ENCODE measurements around the gene ARID4B.
"Not testable (repeated sequence)": the region's sequence is repeated elsewhere in the genome, so short reads cannot be mapped to it uniquely, and the experiment has no call there.

ARID4B gene

DNA sequence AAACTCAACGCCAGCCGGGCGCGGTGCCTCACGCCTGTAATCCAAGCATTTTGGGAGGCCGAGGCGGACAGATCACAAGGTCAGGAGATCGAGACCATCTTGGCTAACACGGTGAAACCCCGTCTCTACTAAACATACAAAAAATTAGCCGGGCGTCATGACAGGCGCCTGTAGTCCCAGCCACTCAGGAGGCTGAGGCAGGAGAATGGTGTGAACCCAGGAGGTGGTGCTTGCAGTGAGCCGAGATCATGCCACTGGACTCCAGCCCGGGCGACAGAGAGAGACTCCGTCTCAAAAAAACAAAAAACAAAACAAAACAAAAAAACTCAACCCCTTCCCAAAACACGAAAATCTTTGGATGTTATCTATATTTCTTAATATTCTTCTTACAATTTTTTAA, 58.0 kb downstream of the ARID4B start:
- WGBS (ENCODE audit: extremely low coverage, insufficient coverage, insufficient read length): 100% methylated on average over 1 of the region's 18 CpGs
- H3K9me3 ChIP-seq (ENCODE audit: insufficient read depth, low read depth, low read length); H3K36me3 ChIP-seq (ENCODE audit: control insufficient read depth in 1 of 2, insufficient read depth in 2 of 2, low read length in 2 of 2); H3K4ac ChIP-seq (ENCODE audit: low read depth, low read length); H2BK120ac ChIP-seq (ENCODE audit: insufficient read depth, low read length, poor library complexity); H3K23ac ChIP-seq (ENCODE audit: low read length); H3K27me3 ChIP-seq (ENCODE audit: insufficient read depth, low read length); H3K79me1 ChIP-seq (ENCODE audit: low read length); H4K91ac ChIP-seq (ENCODE audit: low read depth, low read length); H3K4me3 ChIP-seq (ENCODE audit: low read depth, low read length); H3K4me2 ChIP-seq (ENCODE audit: low read length); H3K27ac ChIP-seq (ENCODE audit: low read depth, low read length); H2AK5ac ChIP-seq (ENCODE audit: low read length); H2AFZ ChIP-seq (ENCODE audit: insufficient read depth, low read length, poor library complexity); H3K18ac ChIP-seq (ENCODE audit: low read length); DNase-seq; H3K9ac ChIP-seq (ENCODE audit: low read length); H2BK12ac ChIP-seq (ENCODE audit: low read length); H3K14ac ChIP-seq (ENCODE audit: low read length); H4K8ac ChIP-seq (ENCODE audit: low read depth, low read length); H3K4me1 ChIP-seq (ENCODE audit: control insufficient read depth in 1 of 2, insufficient read depth in 2 of 2, low read length in 2 of 2); H2BK5ac ChIP-seq (ENCODE audit: low read depth, low read length, poor library complexity); H4K12ac ChIP-seq (ENCODE audit: low read depth, low read length): not testable (repeated sequence)
- peaks cover 12% of the 10 kb centered on the region for H3K79me2 ChIP-seq (ENCODE audit: control insufficient read depth, insufficient read depth, low read length, poor library complexity)

- Histone ChIP-seq H4K8ac (ENCODE audit: low read depth, low read length) (no peak overlapping the region), H3K4me3 (ENCODE audit: low read depth, low read length) (no peak overlapping the region), H2BK12ac (ENCODE audit: low read length) (no peak overlapping the region), H3K79me1 (ENCODE audit: low read length) (no peaks in the 10 kb centered on the region), H3K14ac (ENCODE audit: low read length) (no peak overlapping the region), H4K12ac (ENCODE audit: low read depth, low read length) (no peak overlapping the region), H2BK120ac (ENCODE audit: insufficient read depth, low read length, poor library complexity) (no peak overlapping the region), H2BK5ac (ENCODE audit: low read depth, low read length, poor library complexity) (no peak overlapping the region), H2AFZ (ENCODE audit: insufficient read depth, low read length, poor library complexity) (no peak overlapping the region), H3K18ac (ENCODE audit: low read length) (no peak overlapping the region), H3K9me3 (ENCODE audit: insufficient read depth, low read depth, low read length) (no peaks in the 10 kb centered on the region), H3K23ac (ENCODE audit: low read length) (no peak overlapping the region), H3K9ac (ENCODE audit: low read length) (no peak overlapping the region), H3K4ac (ENCODE audit: low read depth, low read length) (peak overlapping the region; percentile 69), H3K36me3 (ENCODE audit: control insufficient read depth in 1 of 2, insufficient read depth in 2 of 2, low read length in 2 of 2) (peaks cover 0 to 2% of the 10 kb centered on the region in 2 experiments), H4K91ac (ENCODE audit: low read depth, low read length) (no peak overlapping the region), H3K27me3 (ENCODE audit: insufficient read depth, low read length) (no peaks in the 10 kb centered on the region), H3K27ac (ENCODE audit: low read depth, low read length) (no peak overlapping the region), H3K79me2 (ENCODE audit: control insufficient read depth, insufficient read depth, low read length, poor library complexity) (peaks cover 12% of the 10 kb centered on the region), H3K4me1 (ENCODE audit: control insufficient read depth in 1 of 2, insufficient read depth in 2 of 2, low read length in 2 of 2) (no peaks in the 10 kb centered on the region), H2AK5ac (ENCODE audit: low read length) (no peak overlapping the region), H3K4me2 (ENCODE audit: low read length) (no peak overlapping the region)
- no CpG with 5 or more reads among the region's 11 CpGs for WGBS (ENCODE audit: extremely low coverage, insufficient coverage, insufficient read length)
- no peak for DNase-seq
These were observed 59.4 kb downstream of the ARID4B start for GRCh38 chr1:235268379-235269125.

DNA sequence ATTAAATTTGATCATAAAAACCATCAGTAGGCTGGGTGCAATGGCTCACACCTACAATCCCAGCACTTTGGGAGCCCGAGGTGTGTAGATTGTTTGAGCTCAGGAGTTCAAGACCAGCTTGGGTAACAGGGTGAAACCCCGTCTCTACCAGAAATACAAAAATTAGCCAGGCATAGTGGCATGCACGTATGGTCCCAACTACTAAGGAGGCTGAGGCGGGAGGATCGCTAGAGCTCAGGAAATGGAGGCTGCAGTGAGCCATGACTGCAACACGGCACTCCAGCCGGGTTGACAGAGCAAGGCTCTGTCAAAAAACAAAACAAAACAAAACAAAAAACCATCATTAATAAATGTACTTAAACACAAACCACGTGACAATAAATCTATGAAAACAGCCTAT, 61.0 kb downstream of the ARID4B start:
- no peak overlapping the region for H4K12ac ChIP-seq (ENCODE audit: low read depth, low read length)
- no peak overlapping the region for H2BK120ac ChIP-seq (ENCODE audit: insufficient read depth, low read length, poor library complexity)
- H2BK5ac ChIP-seq (ENCODE audit: low read depth, low read length, poor library complexity): no peak overlapping the region
- H3K36me3 ChIP-seq (ENCODE audit: control insufficient read depth in 1 of 2, insufficient read depth in 2 of 2, low read length in 2 of 2): peaks cover 0 to 2% of the 10 kb centered on the region in 2 experiments
- no peaks in the 10 kb centered on the region for H3K9me3 ChIP-seq (ENCODE audit: insufficient read depth, low read depth, low read length)
- H2BK12ac ChIP-seq (ENCODE audit: low read length): no peak overlapping the region
- H3K4me3 ChIP-seq (ENCODE audit: low read depth, low read length): no peak overlapping the region
- no peaks in the 10 kb centered on the region for H3K4me1 ChIP-seq (ENCODE audit: control insufficient read depth in 1 of 2, insufficient read depth in 2 of 2, low read length in 2 of 2)
- H3K18ac ChIP-seq (ENCODE audit: low read length): no peak overlapping the region
- no CpG with 5 or more reads among the region's 8 CpGs for WGBS (ENCODE audit: extremely low coverage, insufficient coverage, insufficient read length)
- no peak for DNase-seq
- H3K27me3 ChIP-seq (ENCODE audit: insufficient read depth, low read length): no peaks in the 10 kb centered on the region
- H3K4me2 ChIP-seq (ENCODE audit: low read length): no peak overlapping the region
- H3K79me1 ChIP-seq (ENCODE audit: low read length): no peaks in the 10 kb centered on the region
- no peak overlapping the region for H4K8ac ChIP-seq (ENCODE audit: low read depth, low read length)
- H3K4ac ChIP-seq (ENCODE audit: low read depth, low read length): peak overlapping the region; percentile 93
- no peak overlapping the region for H3K9ac ChIP-seq (ENCODE audit: low read length)
- H2AFZ ChIP-seq (ENCODE audit: insufficient read depth, low read length, poor library complexity): no peak overlapping the region
- H2AK5ac ChIP-seq (ENCODE audit: low read length): no peak overlapping the region
- no peak overlapping the region for H3K14ac ChIP-seq (ENCODE audit: low read length)
- no peak overlapping the region for H3K23ac ChIP-seq (ENCODE audit: low read length)
- no peak overlapping the region for H4K91ac ChIP-seq (ENCODE audit: low read depth, low read length)
- no peak overlapping the region for H3K27ac ChIP-seq (ENCODE audit: low read depth, low read length)
- H3K79me2 ChIP-seq (ENCODE audit: control insufficient read depth, insufficient read depth, low read length, poor library complexity): peaks cover 10% of the 10 kb centered on the region

- H2BK12ac ChIP-seq (ENCODE audit: low read length): no peak overlapping the region
- no peaks in the 10 kb centered on the region for H3K27me3 ChIP-seq (ENCODE audit: insufficient read depth, low read length)
- no peak overlapping the region for H3K23ac ChIP-seq (ENCODE audit: low read length)
- WGBS (ENCODE audit: extremely low coverage, insufficient coverage, insufficient read length): no CpG with 5 or more reads among the region's 1 CpG
- H2AFZ ChIP-seq (ENCODE audit: insufficient read depth, low read length, poor library complexity): no peak overlapping the region
- H3K79me2 ChIP-seq (ENCODE audit: control insufficient read depth, insufficient read depth, low read length, poor library complexity): peaks cover 10% of the 10 kb centered on the region
- no peak overlapping the region for H4K12ac ChIP-seq (ENCODE audit: low read depth, low read length)
- no peak overlapping the region for H2AK5ac ChIP-seq (ENCODE audit: low read length)
- no peak overlapping the region for H3K27ac ChIP-seq (ENCODE audit: low read depth, low read length)
- H4K8ac ChIP-seq (ENCODE audit: low read depth, low read length): no peak overlapping the region
- no peak overlapping the region for H3K4me3 ChIP-seq (ENCODE audit: low read depth, low read length)
- H3K9ac ChIP-seq (ENCODE audit: low read length): no peak overlapping the region
- H3K14ac ChIP-seq (ENCODE audit: low read length): no peak overlapping the region
- H3K4me1 ChIP-seq (ENCODE audit: control insufficient read depth in 1 of 2, insufficient read depth in 2 of 2, low read length in 2 of 2): no peaks in the 10 kb centered on the region
- H3K9me3 ChIP-seq (ENCODE audit: insufficient read depth, low read depth, low read length): no peaks in the 10 kb centered on the region
- no peak overlapping the region for H3K4ac ChIP-seq (ENCODE audit: low read depth, low read length)
- no peaks in the 10 kb centered on the region for H3K79me1 ChIP-seq (ENCODE audit: low read length)
- no peak overlapping the region for H4K91ac ChIP-seq (ENCODE audit: low read depth, low read length)
- no peak overlapping the region for H3K18ac ChIP-seq (ENCODE audit: low read length)
- no peak for DNase-seq
- H3K4me2 ChIP-seq (ENCODE audit: low read length): no peak overlapping the region
- H2BK120ac ChIP-seq (ENCODE audit: insufficient read depth, low read length, poor library complexity): no peak overlapping the region
- no peak overlapping the region for H2BK5ac ChIP-seq (ENCODE audit: low read depth, low read length, poor library complexity)
- peaks cover 0 to 2% of the 10 kb centered on the region in 2 experiments for H3K36me3 ChIP-seq (ENCODE audit: control insufficient read depth in 1 of 2, insufficient read depth in 2 of 2, low read length in 2 of 2)
These were observed 61.7 kb downstream of the ARID4B start for GRCh38 chr1:235266325-235266724.

Data from trophoblast cell (in vitro differentiated cells and primary cell).